CD4-positive, CD25-positive, alpha-beta regulatory T cell (primary cell): ENCODE measurements around the gene ZNHIT2. TPM values are rescaled to one million over a fixed set of nuclear protein-coding genes. Genes with fewer than 3 reads are reported as not detected.
A peak's percentile ranks its signal among the peaks of the same experiment; 100 is the strongest.

Experiments used
- ATAC-seq, 2 donors: fragments of 150-1000 bp; cut with Tn5 transposase; one replicate each; pipeline ENCODE4 v1.10.0; 2021; ENCODE audit warnings: low read depth in 2 of 2, moderate number of reproducible peaks in 2 of 2, moderate library complexity in 1 of 2
- DNase-seq, 3 donors: peaks; one replicate each; pipeline versions ENCODE4 v3.0.0 to v3.0.0-alpha.2; 2012 to 2022; ENCODE audit warnings: mixed read lengths in 1 of 3
- H3K27ac ChIP-seq: one replicate; pipeline ENCODE4 v1.7.0; 2013; ENCODE audit warnings: mild to moderate bottlenecking, low read length; ENCODE audit not compliant: insufficient read depth, poor library complexity, severe bottlenecking
- H3K27me3 ChIP-seq: one replicate; pipeline ENCODE4 v1.7.0; 2013; ENCODE audit warnings: low read length; ENCODE audit not compliant: control insufficient read depth, insufficient read depth
- H3K36me3 ChIP-seq: one replicate; pipeline ENCODE4 v1.7.0; 2013; ENCODE audit warnings: mild to moderate bottlenecking, low read length, moderate library complexity; ENCODE audit not compliant: control insufficient read depth, insufficient read depth
- H3K4me1 ChIP-seq: 2 replicates; pipeline ENCODE4 v1.7.0; 2013; ENCODE audit warnings: mild to moderate bottlenecking, low read length; ENCODE audit not compliant: insufficient read depth, control insufficient read depth, poor library complexity, severe bottlenecking
- H3K4me3 ChIP-seq: one replicate; pipeline ENCODE4 v1.7.0; 2013; ENCODE audit warnings: low read depth, mild to moderate bottlenecking, low read length, moderate library complexity
- H3K9me3 ChIP-seq, 2 experiments: 1 replicate in 1 of 2; 2 replicates in 1 of 2; pipeline ENCODE4 v1.7.0; 2013; ENCODE audit warnings: low read length in 2 of 2, mild to moderate bottlenecking in 1 of 2, moderate library complexity in 1 of 2; ENCODE audit not compliant: control insufficient read depth in 2 of 2
- H3K27ac Mint-ChIP-seq, 3 donors: one replicate each; pipeline ENCODE4 v1.8.0; 2020 to 2022; ENCODE audit warnings: mild to moderate bottlenecking in 3 of 3, mixed read lengths in 3 of 3, moderate library complexity in 2 of 3
- H3K27me3 Mint-ChIP-seq: one replicate; pipeline ENCODE4 v1.8.0; 2022; ENCODE audit warnings: mild to moderate bottlenecking, mixed read lengths
- H3K36me3 Mint-ChIP-seq: one replicate; pipeline ENCODE4 v1.8.0; 2020; ENCODE audit warnings: mixed read lengths
- H3K4me1 Mint-ChIP-seq, 4 donors: one replicate each; pipeline ENCODE4 v1.8.0; 2020 to 2022; ENCODE audit warnings: mixed read lengths in 4 of 4, mild to moderate bottlenecking in 1 of 4
- H3K4me3 Mint-ChIP-seq, 4 donors: one replicate each; pipeline ENCODE4 v1.8.0; 2020 to 2022; ENCODE audit warnings: mild to moderate bottlenecking in 4 of 4, mixed read lengths in 4 of 4, moderate library complexity in 3 of 4
- H3K9me3 Mint-ChIP-seq, 7 donors: one replicate each; pipeline ENCODE4 v1.8.0; 2020 to 2022; ENCODE audit warnings: mixed read lengths in 7 of 7, mild to moderate bottlenecking in 3 of 7, moderate library complexity in 2 of 7
- polyA plus RNA-seq, 4 donors: library from polyadenylated mRNA; unstranded; fragments of 300-500 nt; fragmentation: Illumina TruSeq; gene quantifications; one replicate each; pipeline ENCODE4 v1.2.3, GENCODE V29; 2021
- total RNA-seq: library from RNA; stranded (reverse); gene quantifications from one replicate; pipeline ENCODE4 v1.2.3, GENCODE V29; 2022

ZNHIT2 gene
- total and polyA plus RNA-seq, 5 donors from 2014 or later = 6.0 to 29.0 (median 22.4) TPM

GRCh38 chr11:65083134-65083833 is 34.2 kb downstream of the ZNHIT2 start:
- peaks cover 6 to 30% (median 17%) of the 10 kb centered on the region in 4 donors for H3K4me1 Mint-ChIP-seq
- H3K27me3 Mint-ChIP-seq = no peaks in the 10 kb centered on the region
- no peaks in the 10 kb centered on the region for H3K9me3 ChIP-seq
- peaks cover 22% of the 10 kb centered on the region for H3K36me3 ChIP-seq
- peak overlapping the region; percentile 92 to 95 (median 94) for H3K4me3 Mint-ChIP-seq
- H3K4me1 ChIP-seq = peaks cover 17% of the 10 kb centered on the region
- peaks cover 0 to 2% (median 0%) of the 10 kb centered on the region in 7 donors for H3K9me3 Mint-ChIP-seq
- H3K27ac ChIP-seq = peak overlapping the region; percentile 96
- no peak for ATAC-seq
- H3K27me3 ChIP-seq = no peaks in the 10 kb centered on the region
- H3K4me3 ChIP-seq = peak overlapping the region; percentile 68
- DNase-seq = no peak
- H3K36me3 Mint-ChIP-seq = peaks cover 6% of the 10 kb centered on the region
- peak overlapping the region; percentile 95 to 99 (median 96) for H3K27ac Mint-ChIP-seq

- no peaks in the 10 kb centered on the region for H3K27me3 ChIP-seq
- H3K4me3 ChIP-seq = no peak overlapping the region
- H3K4me1 ChIP-seq = peaks cover 13% of the 10 kb centered on the region
- Mint-ChIP-seq H3K9me3 (peaks cover 0 to 2% (median 0%) of the 10 kb centered on the region in 7 donors), H3K4me1 (peaks cover 0 to 16% (median 11%) of the 10 kb centered on the region in 4 donors), H3K36me3 (no peaks in the 10 kb centered on the region), H3K27me3 (no peaks in the 10 kb centered on the region), H3K4me3 (peak overlapping the region in 1 of 4 donors; percentile 2), H3K27ac (peak overlapping the region in 2 of 3 donors; percentile 86 to 90)
- H3K36me3 ChIP-seq = no peaks in the 10 kb centered on the region
- peak overlapping the region; percentile 53 for H3K27ac ChIP-seq
- no peak for ATAC-seq
- no peaks in the 10 kb centered on the region for H3K9me3 ChIP-seq
- DNase-seq = no peak
Measured at GRCh38 chr11:65078786-65079342, 38.6 kb downstream of the ZNHIT2 start.

DNA sequence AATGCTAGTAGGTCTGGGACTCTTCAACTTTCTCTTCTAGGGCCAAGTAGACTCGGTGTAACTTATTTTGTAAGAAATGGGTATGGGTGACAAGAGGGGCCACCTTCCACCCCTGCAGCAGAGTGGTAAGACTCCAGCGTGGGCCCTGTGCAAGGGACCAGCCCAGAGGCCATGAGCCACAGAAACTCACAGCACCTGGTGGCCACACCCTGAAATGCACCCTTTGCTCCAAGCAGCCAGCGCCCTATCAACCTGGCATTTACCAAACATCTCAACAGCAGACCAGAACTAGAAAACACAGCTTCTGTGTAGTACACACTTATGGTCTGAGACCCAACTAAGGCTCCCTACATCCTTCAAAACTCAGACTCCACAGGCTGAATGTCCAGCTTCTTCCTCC is 39.4 kb downstream of the ZNHIT2 start:
- Mint-ChIP-seq H3K4me3 (peak overlapping the region in 1 of 4 donors; percentile 57), H3K36me3 (no peaks in the 10 kb centered on the region), H3K9me3 (no peaks in the 10 kb centered on the region), H3K27me3 (no peaks in the 10 kb centered on the region), H3K4me1 (peaks cover 0 to 13% (median 6%) of the 10 kb centered on the region in 4 donors), H3K27ac (peak overlapping the region in 2 of 3 donors; percentile 86 to 90)
- Histone ChIP-seq H3K36me3 (no peaks in the 10 kb centered on the region), H3K9me3 (no peaks in the 10 kb centered on the region), H3K27me3 (no peaks in the 10 kb centered on the region), H3K27ac (peak overlapping the region; percentile 53), H3K4me1 (peaks cover 6% of the 10 kb centered on the region), H3K4me3 (peak overlapping the region; percentile 32)
- peak; percentile 87 to 94 for ATAC-seq
- DNase-seq = peak; percentile 53 to 84 (median 79)

GRCh38 chr11:65077451-65077850 is 40.0 kb downstream of the ZNHIT2 start:
- Mint-ChIP-seq H3K9me3 (no peaks in the 10 kb centered on the region), H3K27ac (peak overlapping the region in 1 of 3 donors; percentile 26)

DNA sequence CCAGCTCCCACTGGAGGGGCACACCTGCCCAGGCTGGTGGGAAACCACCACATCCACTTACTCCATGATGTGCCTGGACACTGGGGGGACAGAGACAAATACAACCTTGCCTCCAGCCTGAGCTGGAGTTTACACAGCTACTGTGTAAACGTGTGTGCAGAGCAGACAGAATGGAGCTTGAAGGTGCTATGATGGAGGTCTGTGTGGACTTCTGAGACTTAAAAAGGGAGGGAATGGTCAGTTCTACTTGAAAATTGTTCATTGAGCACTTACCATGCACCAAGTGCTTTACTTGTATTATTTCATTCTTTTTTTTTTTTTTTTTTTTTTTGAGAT is 44.9 kb downstream of the ZNHIT2 start:
- Histone ChIP-seq H3K4me1 (no peaks in the 10 kb centered on the region), H3K27me3 (no peaks in the 10 kb centered on the region), H3K4me3 (no peak overlapping the region), H3K27ac (no peak overlapping the region), H3K36me3 (no peaks in the 10 kb centered on the region), H3K9me3 (no peaks in the 10 kb centered on the region)
- ATAC-seq = no peak
- H3K9me3 Mint-ChIP-seq = no peaks in the 10 kb centered on the region
- H3K27ac Mint-ChIP-seq = no peak overlapping the region
- no peak overlapping the region for H3K4me3 Mint-ChIP-seq
- H3K4me1 Mint-ChIP-seq = no peaks in the 10 kb centered on the region
- no peak for DNase-seq
- no peaks in the 10 kb centered on the region for H3K36me3 Mint-ChIP-seq
- no peaks in the 10 kb centered on the region for H3K27me3 Mint-ChIP-seq

More at GRCh38 chr11:65077451-65077850, 40.0 kb downstream of the ZNHIT2 start:
- H3K27me3 ChIP-seq = no peaks in the 10 kb centered on the region
- no peaks in the 10 kb centered on the region for H3K27me3 Mint-ChIP-seq
- H3K27ac ChIP-seq = no peak overlapping the region
- no peaks in the 10 kb centered on the region for H3K36me3 ChIP-seq
- H3K4me1 ChIP-seq = peaks cover 5% of the 10 kb centered on the region
- H3K36me3 Mint-ChIP-seq = no peaks in the 10 kb centered on the region
- H3K4me3 ChIP-seq = no peak overlapping the region
- H3K4me1 Mint-ChIP-seq = peaks cover 0 to 9% (median 6%) of the 10 kb centered on the region in 4 donors
- H3K4me3 Mint-ChIP-seq = no peak overlapping the region
- no peaks in the 10 kb centered on the region for H3K9me3 ChIP-seq
- no peak for ATAC-seq
- DNase-seq = no peak

- DNase-seq = no peak
- H3K9me3 ChIP-seq = no peaks in the 10 kb centered on the region
- Mint-ChIP-seq H3K27ac (peak overlapping the region in 1 of 3 donors; percentile 28), H3K36me3 (no peaks in the 10 kb centered on the region), H3K4me1 (no peaks in the 10 kb centered on the region), H3K27me3 (no peaks in the 10 kb centered on the region), H3K4me3 (no peak overlapping the region), H3K9me3 (no peaks in the 10 kb centered on the region)
- no peaks in the 10 kb centered on the region for H3K4me1 ChIP-seq
- ATAC-seq = no peak
- no peak overlapping the region for H3K27ac ChIP-seq
- H3K4me3 ChIP-seq = no peak overlapping the region
- H3K27me3 ChIP-seq = no peaks in the 10 kb centered on the region
- H3K36me3 ChIP-seq = no peaks in the 10 kb centered on the region
Measured at GRCh38 chr11:65071907-65072630, 45.4 kb downstream of the ZNHIT2 start.

- DNase-seq (no peak), ATAC-seq (no peak)
- no peaks in the 10 kb centered on the region for H3K27me3 Mint-ChIP-seq
- no peak overlapping the region for H3K4me3 ChIP-seq
- no peaks in the 10 kb centered on the region for H3K36me3 ChIP-seq
- H3K9me3 ChIP-seq = no peaks in the 10 kb centered on the region
- H3K4me3 Mint-ChIP-seq = no peak overlapping the region
- no peaks in the 10 kb centered on the region for H3K9me3 Mint-ChIP-seq
- no peak overlapping the region for H3K27ac Mint-ChIP-seq
- no peaks in the 10 kb centered on the region for H3K27me3 ChIP-seq
- no peaks in the 10 kb centered on the region for H3K36me3 Mint-ChIP-seq
- H3K4me1 ChIP-seq = no peaks in the 10 kb centered on the region
- H3K27ac ChIP-seq = no peak overlapping the region
- H3K4me1 Mint-ChIP-seq = no peaks in the 10 kb centered on the region
Measured at GRCh38 chr11:65069217-65069616, 48.3 kb downstream of the ZNHIT2 start.
